ENCODE measurements around the gene TP53I13.
A peak's percentile ranks its signal among the peaks of the same experiment; 100 is the strongest.

TP53I13 gene

DNA sequence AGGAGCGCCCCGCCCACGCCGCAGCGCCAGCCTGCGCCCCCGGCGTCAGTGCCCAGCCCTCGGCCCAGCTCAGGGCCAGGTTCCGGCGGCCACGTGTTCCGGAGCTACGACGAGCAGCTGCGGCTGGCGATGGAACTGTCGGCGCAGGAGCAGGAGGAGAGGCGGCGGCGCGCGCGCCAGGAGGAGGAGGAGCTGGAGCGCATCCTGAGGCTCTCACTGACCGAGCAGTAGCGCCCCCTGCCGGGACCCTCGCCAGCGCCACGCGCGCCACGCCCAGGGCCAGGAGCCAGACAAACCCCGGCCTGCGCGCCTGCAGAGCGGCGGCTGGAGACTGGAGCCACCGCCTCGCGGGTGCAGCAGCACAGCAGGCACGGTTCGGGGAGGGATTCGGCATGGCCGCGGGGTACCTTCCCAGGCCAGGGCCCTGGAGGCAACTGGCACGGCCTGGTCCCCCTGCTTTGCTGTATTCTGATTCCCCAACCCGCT is 44.9 kb downstream of the TP53I13 start:
- Histone ChIP-seq H3K9ac (ENCODE audit: low read length) (peak overlapping the region; percentile 21), H3K4me1 (ENCODE audit: control insufficient read depth, insufficient read depth, low read length) (peaks cover 38% of the 10 kb centered on the region), H3K9me3 (ENCODE audit: control insufficient read depth, insufficient read depth, low read depth, low read length) (0 out of 2 replicates have a peak, but pooled peaks cover 2% of the 10 kb centered on the region), H3K36me3 (ENCODE audit: control insufficient read depth, insufficient read depth, low read length) (0 out of 2 replicates have a peak, but pooled peaks cover 3% of the 10 kb centered on the region), H3K4me3 (ENCODE audit: low read depth, low read length) (peak overlapping the region; percentile 61), H3K27ac (ENCODE audit: low read depth, low read length) (no peak overlapping the region), H3K27me3 (ENCODE audit: control insufficient read depth, insufficient read depth, low read length) (peaks cover 71% of the 10 kb centered on the region)

GRCh38 chr17:29613856-29614255 is 45.4 kb downstream of the TP53I13 start:
- H3K27ac ChIP-seq (ENCODE audit: low read depth, low read length): no peak overlapping the region
- H3K27me3 ChIP-seq (ENCODE audit: control insufficient read depth, insufficient read depth, low read length): peaks cover 75% of the 10 kb centered on the region
- H3K36me3 ChIP-seq (ENCODE audit: control insufficient read depth, insufficient read depth, low read length): 0 out of 2 replicates have a peak, but pooled peaks cover 3% of the 10 kb centered on the region
- H3K9me3 ChIP-seq (ENCODE audit: control insufficient read depth, insufficient read depth, low read depth, low read length): 0 out of 2 replicates have a peak, but pooled peaks cover 2% of the 10 kb centered on the region
- peak overlapping the region; percentile 61 for H3K4me3 ChIP-seq (ENCODE audit: low read depth, low read length)
- H3K9ac ChIP-seq (ENCODE audit: low read length): peak overlapping the region; percentile 21
- H3K4me1 ChIP-seq (ENCODE audit: control insufficient read depth, insufficient read depth, low read length): peaks cover 43% of the 10 kb centered on the region

GRCh38 chr17:29614349-29615047 is 46.0 kb downstream of the TP53I13 start:
- peaks cover 49% of the 10 kb centered on the region for H3K4me1 ChIP-seq (ENCODE audit: control insufficient read depth, insufficient read depth, low read length)
- H3K36me3 ChIP-seq (ENCODE audit: control insufficient read depth, insufficient read depth, low read length): no peaks in the 10 kb centered on the region
- H3K27ac ChIP-seq (ENCODE audit: low read depth, low read length): no peak overlapping the region
- H3K4me3 ChIP-seq (ENCODE audit: low read depth, low read length): no peak overlapping the region
- 0 out of 2 replicates have a peak, but pooled peaks cover 2% of the 10 kb centered on the region for H3K9me3 ChIP-seq (ENCODE audit: control insufficient read depth, insufficient read depth, low read depth, low read length)
- peaks cover 82% of the 10 kb centered on the region for H3K27me3 ChIP-seq (ENCODE audit: control insufficient read depth, insufficient read depth, low read length)
- no peak overlapping the region for H3K9ac ChIP-seq (ENCODE audit: low read length)

- Histone ChIP-seq H3K4me3 (ENCODE audit: low read depth, low read length) (peak overlapping the region; percentile 70), H3K9me3 (ENCODE audit: control insufficient read depth, insufficient read depth, low read depth, low read length) (0 out of 2 replicates have a peak, but pooled peaks cover 2% of the 10 kb centered on the region), H3K4me1 (ENCODE audit: control insufficient read depth, insufficient read depth, low read length) (peaks cover 54% of the 10 kb centered on the region), H3K9ac (ENCODE audit: low read length) (no peak overlapping the region), H3K27me3 (ENCODE audit: control insufficient read depth, insufficient read depth, low read length) (peaks cover 83% of the 10 kb centered on the region), H3K36me3 (ENCODE audit: control insufficient read depth, insufficient read depth, low read length) (no peaks in the 10 kb centered on the region), H3K27ac (ENCODE audit: low read depth, low read length) (no peak overlapping the region)
These were observed 46.5 kb downstream of the TP53I13 start for GRCh38 chr17:29615048-29615385.

DNA sequence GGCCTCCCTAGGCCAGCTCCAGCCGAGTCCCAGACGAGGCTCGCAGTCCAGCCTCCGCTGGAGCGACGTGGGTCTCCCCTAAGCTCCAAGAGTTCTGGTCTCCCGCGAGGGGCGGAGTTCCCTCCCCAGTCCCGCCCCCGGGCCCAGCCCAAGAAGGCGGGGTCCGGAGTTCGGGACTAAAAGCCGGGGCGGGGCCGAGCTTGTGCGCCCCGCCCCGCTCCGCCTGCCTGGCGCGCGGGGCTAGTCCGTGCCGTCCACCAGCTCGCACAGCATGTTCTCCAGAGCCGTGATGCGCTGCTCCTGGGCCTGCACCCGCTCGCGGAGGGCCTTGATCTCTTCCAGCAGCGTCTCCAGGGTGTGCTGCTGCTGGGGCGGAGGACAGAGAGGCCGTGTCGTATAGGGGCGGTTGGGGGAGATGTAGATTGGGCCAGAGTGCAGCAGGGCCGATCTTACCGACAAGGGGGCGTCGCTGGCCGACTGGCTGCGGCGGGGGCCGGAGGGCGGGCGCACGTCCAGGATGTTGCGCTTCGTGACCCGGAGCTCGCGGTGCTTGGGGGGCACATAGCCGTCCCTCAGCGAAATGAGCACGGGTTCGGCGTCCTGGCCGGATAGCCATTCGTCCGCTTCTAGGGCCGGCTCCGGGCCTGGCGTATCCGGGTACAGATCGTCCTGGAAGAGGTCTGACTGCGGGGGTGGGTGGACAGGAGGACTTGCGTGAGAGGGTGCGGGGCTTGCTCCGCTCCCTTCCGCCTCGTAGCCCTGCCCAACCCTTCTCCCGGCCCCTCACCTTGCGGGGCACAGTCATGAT is 47.2 kb downstream of the TP53I13 start:
- Histone ChIP-seq H3K4me1 (ENCODE audit: control insufficient read depth, insufficient read depth, low read length) (peaks cover 61% of the 10 kb centered on the region), H3K9ac (ENCODE audit: low read length) (no peak overlapping the region), H3K27ac (ENCODE audit: low read depth, low read length) (no peak overlapping the region)

DNA sequence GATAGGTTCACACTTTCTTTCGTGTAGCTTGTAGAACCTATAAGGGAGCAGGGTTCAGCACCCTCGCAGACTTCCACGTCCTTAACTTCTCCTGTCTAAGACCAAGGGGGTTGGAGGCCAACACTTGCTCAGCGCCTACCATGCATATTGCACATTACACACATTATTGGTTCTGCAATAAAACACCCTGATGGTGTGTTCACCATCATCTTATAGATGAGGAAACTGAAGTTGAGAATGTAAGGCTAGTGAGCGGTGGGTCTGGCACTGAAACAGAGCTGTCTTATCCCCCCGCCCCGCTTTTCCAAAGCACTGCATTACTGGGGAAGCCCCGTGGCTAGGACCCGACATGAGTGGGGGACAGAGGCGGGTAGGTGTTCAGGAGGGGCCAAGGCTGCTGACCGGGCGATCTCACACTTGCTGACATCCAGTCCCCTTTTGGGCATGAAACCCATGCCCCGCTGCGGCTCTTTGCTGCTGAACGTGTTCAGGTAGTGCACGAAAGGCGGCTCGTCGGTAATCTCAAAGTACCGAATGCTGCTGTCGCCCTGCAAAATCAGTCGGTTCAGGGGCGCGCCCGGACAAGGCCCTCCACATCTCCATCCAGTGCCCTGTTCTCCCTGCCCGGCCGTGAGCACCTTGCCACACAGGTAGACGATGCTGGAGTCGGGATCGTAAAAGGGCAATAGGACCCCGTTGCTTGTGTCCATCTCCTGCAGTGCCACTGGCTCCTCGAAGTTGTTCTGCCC is 48.0 kb downstream of the TP53I13 start:
- Histone ChIP-seq H3K9ac (ENCODE audit: low read length) (no peak overlapping the region), H3K27me3 (ENCODE audit: control insufficient read depth, insufficient read depth, low read length) (peaks cover 89% of the 10 kb centered on the region), H3K27ac (ENCODE audit: low read depth, low read length) (no peak overlapping the region), H3K4me3 (ENCODE audit: low read depth, low read length) (peak overlapping the region; percentile 70), H3K36me3 (ENCODE audit: control insufficient read depth, insufficient read depth, low read length) (no peaks in the 10 kb centered on the region), H3K4me1 (ENCODE audit: control insufficient read depth, insufficient read depth, low read length) (peaks cover 68% of the 10 kb centered on the region), H3K9me3 (ENCODE audit: control insufficient read depth, insufficient read depth, low read depth, low read length) (0 out of 2 replicates have a peak, but pooled peaks cover 2% of the 10 kb centered on the region)

More for the DNA sequence above, 47.2 kb downstream of the TP53I13 start:
- no peaks in the 10 kb centered on the region for H3K36me3 ChIP-seq (ENCODE audit: control insufficient read depth, insufficient read depth, low read length)
- H3K4me3 ChIP-seq (ENCODE audit: low read depth, low read length): peak overlapping the region; percentile 70
- 0 out of 2 replicates have a peak, but pooled peaks cover 2% of the 10 kb centered on the region for H3K9me3 ChIP-seq (ENCODE audit: control insufficient read depth, insufficient read depth, low read depth, low read length)
- peaks cover 87% of the 10 kb centered on the region for H3K27me3 ChIP-seq (ENCODE audit: control insufficient read depth, insufficient read depth, low read length)

DNA sequence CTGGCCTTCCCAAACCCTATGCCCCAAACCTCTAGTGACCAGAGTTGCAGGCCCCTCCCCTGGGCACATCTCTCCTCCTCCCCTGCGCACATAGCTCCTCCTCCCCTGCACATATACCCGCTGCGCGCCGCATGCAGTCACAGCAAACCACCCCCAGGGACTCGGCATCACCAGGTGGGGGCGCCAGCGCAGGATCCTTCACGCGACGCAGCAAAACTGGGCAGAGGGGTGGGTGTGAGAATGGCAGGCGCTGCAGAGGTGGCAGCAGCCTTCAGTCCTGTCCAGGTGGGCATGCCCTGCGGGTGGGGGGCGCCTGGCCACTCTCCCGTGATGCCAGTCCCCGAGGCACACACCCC is 48.6 kb downstream of the TP53I13 start:
- Histone ChIP-seq H3K4me1 (ENCODE audit: control insufficient read depth, insufficient read depth, low read length) (peaks cover 72% of the 10 kb centered on the region), H3K36me3 (ENCODE audit: control insufficient read depth, insufficient read depth, low read length) (no peaks in the 10 kb centered on the region), H3K27me3 (ENCODE audit: control insufficient read depth, insufficient read depth, low read length) (peaks cover 89% of the 10 kb centered on the region), H3K4me3 (ENCODE audit: low read depth, low read length) (peak overlapping the region; percentile 70), H3K9ac (ENCODE audit: low read length) (no peak overlapping the region), H3K9me3 (ENCODE audit: control insufficient read depth, insufficient read depth, low read depth, low read length) (0 out of 2 replicates have a peak, but pooled peaks cover 2% of the 10 kb centered on the region), H3K27ac (ENCODE audit: low read depth, low read length) (no peak overlapping the region)

DNA sequence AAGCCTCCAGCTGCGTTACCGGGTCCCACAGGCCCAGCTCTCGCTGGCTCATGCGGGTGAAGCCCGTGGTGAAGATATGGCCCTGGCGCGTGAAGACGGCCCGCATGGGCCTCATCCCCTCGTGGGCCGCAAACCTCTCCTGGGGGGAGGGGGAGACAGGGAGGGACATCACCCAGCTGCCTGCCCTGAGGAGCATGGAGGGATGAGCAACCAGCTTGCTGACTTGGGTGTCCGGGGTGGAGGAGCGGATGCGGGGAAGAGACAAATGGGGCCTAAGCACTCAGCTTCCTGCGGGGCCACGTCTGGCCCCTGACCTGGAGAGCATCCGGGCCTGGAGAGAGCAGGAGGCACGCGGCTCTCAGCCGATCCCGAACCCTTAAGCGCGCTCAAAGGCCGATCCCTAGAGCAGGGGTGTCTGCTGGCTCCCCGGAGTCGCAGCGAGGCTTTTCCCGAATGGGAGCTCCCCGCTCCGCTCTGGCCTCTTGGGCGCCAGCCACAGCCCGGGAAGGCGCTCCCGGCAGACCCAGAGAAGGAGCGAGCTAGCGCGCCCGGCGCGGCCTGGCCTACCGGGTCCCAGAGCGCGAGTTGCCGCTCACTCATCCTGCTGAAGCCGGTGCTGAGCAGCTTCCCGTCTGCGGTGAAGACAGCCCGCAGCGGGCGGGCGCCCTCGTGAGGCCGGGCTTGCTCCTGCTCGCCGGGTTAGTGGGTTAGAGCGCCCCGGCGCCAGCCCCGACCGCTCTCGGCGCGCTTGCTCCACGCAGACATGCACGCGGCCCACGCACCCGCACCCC is 49.2 kb downstream of the TP53I13 start:
- H3K27me3 ChIP-seq (ENCODE audit: control insufficient read depth, insufficient read depth, low read length): peaks cover 90% of the 10 kb centered on the region
- H3K4me3 ChIP-seq (ENCODE audit: low read depth, low read length): peak overlapping the region; percentile 70
- H3K27ac ChIP-seq (ENCODE audit: low read depth, low read length): no peak overlapping the region

GRCh38 chr17:29618272-29619065 is 50.0 kb downstream of the TP53I13 start:
- H3K36me3 ChIP-seq (ENCODE audit: control insufficient read depth, insufficient read depth, low read length): no peaks in the 10 kb centered on the region
- H3K27ac ChIP-seq (ENCODE audit: low read depth, low read length): no peak overlapping the region
- H3K4me1 ChIP-seq (ENCODE audit: control insufficient read depth, insufficient read depth, low read length): peaks cover 77% of the 10 kb centered on the region
- H3K4me3 ChIP-seq (ENCODE audit: low read depth, low read length): peak overlapping the region; percentile 70
- H3K9ac ChIP-seq (ENCODE audit: low read length): no peak overlapping the region
- no peaks in the 10 kb centered on the region for H3K9me3 ChIP-seq (ENCODE audit: control insufficient read depth, insufficient read depth, low read depth, low read length)
- peaks cover 89% of the 10 kb centered on the region for H3K27me3 ChIP-seq (ENCODE audit: control insufficient read depth, insufficient read depth, low read length)

More for the DNA sequence above, 49.2 kb downstream of the TP53I13 start:
- Histone ChIP-seq H3K4me1 (ENCODE audit: control insufficient read depth, insufficient read depth, low read length) (peaks cover 72% of the 10 kb centered on the region), H3K9me3 (ENCODE audit: control insufficient read depth, insufficient read depth, low read depth, low read length) (0 out of 2 replicates have a peak, but pooled peaks cover 2% of the 10 kb centered on the region), H3K9ac (ENCODE audit: low read length) (peak overlapping the region; percentile 25), H3K36me3 (ENCODE audit: control insufficient read depth, insufficient read depth, low read length) (no peaks in the 10 kb centered on the region)
